HL-60 (cell line): Measurements from ENCODE around the gene HMSD.

Experiments used
- DNase-seq, 2 experiments: peaks; one replicate each; pipeline ENCODE4 v3.0.0-alpha.2; 2010 to 2020; ENCODE audit warnings: low read depth in 1 of 2, low spot score in 1 of 2
- H3K27ac ChIP-seq: fragments of 250-450 bp; sonication (Bioruptor Pico); replicated peaks from 2 replicates; pipeline ENCODE4 v1.5.1; 2020; ENCODE audit warnings: mild to moderate bottlenecking, moderate library complexity
- H3K27me3 ChIP-seq: fragments of 250-450 bp; sonication (Bioruptor Pico); 2 replicates; pipeline ENCODE4 v1.5.1; 2021; ENCODE audit warnings: mild to moderate bottlenecking, moderate library complexity; ENCODE audit not compliant: insufficient read depth, poor library complexity, severe bottlenecking
- H3K4me3 ChIP-seq: replicated peaks from 2 replicates; pipeline ENCODE4 v1.5.1; 2011; ENCODE audit warnings: mild to moderate bottlenecking, control low read depth, low read length; ENCODE audit not compliant: insufficient read depth
- GABPA ChIP-seq: IDR thresholded peaks from 2 replicates; pipeline ENCODE4 v1.6.1; 2012; ENCODE audit warnings: low read depth
- POLR2AphosphoS5 ChIP-seq: IDR thresholded peaks from 2 replicates; pipeline ENCODE4 v1.6.1; 2012; ENCODE audit warnings: low read depth
- SPI1 ChIP-seq: IDR thresholded peaks from 2 replicates; pipeline ENCODE4 v1.6.1; 2012; ENCODE audit warnings: low read depth, mild to moderate bottlenecking, borderline replicate concordance
- TF ChIP-seq, protein P1 (sequence below): IDR thresholded peaks from one replicate; pipeline ENCODE4 v1.5.1; 2011; ENCODE audit warnings: low read length, control low read depth, inconsistent platforms; ENCODE audit not compliant: insufficient read depth
- TF ChIP-seq, protein P2 (sequence below): IDR thresholded peaks from 2 replicates; pipeline ENCODE4 v1.6.1; 2012; ENCODE audit warnings: low read depth; ENCODE audit not compliant: insufficient replicate concordance

Gene HMSD

DNA sequence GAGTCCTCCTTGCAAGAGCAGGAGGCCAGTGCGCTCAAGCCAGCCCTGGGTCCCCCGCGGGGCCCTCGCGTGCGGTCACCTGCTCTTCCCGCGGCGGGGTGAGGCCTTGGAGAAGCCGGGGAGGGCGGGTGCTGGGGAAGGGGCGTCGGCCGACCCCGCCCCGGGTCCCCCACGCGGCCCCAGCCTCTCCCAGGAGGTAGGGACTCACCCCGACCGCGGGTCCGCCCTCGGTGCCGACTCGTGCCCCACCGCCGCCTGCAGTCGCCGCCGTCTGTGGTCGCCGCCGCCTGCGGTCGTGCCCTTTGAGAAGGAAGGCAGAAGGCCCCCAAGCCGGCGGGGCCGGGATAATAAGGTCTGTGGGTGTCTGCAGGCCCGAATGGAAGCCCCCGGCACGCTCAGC lies 53.5 kb downstream of the HMSD start:
- no peak overlapping the region for H3K27ac ChIP-seq
- H3K27me3 ChIP-seq = no peaks in the 10 kb centered on the region
- DNase-seq = no peak
- no peak overlapping the region for H3K4me3 ChIP-seq
- TF ChIP-seq, protein P1, sequence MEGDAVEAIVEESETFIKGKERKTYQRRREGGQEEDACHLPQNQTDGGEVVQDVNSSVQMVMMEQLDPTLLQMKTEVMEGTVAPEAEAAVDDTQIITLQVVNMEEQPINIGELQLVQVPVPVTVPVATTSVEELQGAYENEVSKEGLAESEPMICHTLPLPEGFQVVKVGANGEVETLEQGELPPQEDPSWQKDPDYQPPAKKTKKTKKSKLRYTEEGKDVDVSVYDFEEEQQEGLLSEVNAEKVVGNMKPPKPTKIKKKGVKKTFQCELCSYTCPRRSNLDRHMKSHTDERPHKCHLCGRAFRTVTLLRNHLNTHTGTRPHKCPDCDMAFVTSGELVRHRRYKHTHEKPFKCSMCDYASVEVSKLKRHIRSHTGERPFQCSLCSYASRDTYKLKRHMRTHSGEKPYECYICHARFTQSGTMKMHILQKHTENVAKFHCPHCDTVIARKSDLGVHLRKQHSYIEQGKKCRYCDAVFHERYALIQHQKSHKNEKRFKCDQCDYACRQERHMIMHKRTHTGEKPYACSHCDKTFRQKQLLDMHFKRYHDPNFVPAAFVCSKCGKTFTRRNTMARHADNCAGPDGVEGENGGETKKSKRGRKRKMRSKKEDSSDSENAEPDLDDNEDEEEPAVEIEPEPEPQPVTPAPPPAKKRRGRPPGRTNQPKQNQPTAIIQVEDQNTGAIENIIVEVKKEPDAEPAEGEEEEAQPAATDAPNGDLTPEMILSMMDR = no peak
- TF ChIP-seq GABPA = no peak
- no peak for TF ChIP-seq POLR2AphosphoS5
- TF ChIP-seq, protein P2, sequence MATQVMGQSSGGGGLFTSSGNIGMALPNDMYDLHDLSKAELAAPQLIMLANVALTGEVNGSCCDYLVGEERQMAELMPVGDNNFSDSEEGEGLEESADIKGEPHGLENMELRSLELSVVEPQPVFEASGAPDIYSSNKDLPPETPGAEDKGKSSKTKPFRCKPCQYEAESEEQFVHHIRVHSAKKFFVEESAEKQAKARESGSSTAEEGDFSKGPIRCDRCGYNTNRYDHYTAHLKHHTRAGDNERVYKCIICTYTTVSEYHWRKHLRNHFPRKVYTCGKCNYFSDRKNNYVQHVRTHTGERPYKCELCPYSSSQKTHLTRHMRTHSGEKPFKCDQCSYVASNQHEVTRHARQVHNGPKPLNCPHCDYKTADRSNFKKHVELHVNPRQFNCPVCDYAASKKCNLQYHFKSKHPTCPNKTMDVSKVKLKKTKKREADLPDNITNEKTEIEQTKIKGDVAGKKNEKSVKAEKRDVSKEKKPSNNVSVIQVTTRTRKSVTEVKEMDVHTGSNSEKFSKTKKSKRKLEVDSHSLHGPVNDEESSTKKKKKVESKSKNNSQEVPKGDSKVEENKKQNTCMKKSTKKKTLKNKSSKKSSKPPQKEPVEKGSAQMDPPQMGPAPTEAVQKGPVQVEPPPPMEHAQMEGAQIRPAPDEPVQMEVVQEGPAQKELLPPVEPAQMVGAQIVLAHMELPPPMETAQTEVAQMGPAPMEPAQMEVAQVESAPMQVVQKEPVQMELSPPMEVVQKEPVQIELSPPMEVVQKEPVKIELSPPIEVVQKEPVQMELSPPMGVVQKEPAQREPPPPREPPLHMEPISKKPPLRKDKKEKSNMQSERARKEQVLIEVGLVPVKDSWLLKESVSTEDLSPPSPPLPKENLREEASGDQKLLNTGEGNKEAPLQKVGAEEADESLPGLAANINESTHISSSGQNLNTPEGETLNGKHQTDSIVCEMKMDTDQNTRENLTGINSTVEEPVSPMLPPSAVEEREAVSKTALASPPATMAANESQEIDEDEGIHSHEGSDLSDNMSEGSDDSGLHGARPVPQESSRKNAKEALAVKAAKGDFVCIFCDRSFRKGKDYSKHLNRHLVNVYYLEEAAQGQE = no peak
- TF ChIP-seq SPI1 = no peak

DNA sequence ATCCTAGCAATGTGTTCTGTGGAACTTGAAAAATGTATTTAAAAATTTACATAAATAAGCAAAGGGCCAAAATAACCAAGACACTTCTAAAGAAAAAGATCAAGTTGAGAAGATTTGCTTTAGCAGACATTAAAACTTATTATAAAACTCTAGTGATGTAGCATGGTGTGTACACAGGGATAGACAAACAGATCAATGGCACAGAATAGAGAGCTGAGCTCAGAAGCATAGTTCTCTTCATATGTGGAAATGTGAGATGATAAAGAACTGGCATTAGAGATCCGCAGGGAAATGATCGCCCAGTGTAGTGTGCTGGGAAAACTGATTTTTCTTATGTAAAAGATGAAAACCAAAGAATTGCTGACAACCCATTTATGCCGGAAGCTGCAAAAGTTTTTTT lies 60.2 kb downstream of the HMSD start:
- H3K27ac ChIP-seq = no peak overlapping the region
- no peak overlapping the region for H3K4me3 ChIP-seq
- no peak for DNase-seq
- TF ChIP-seq SPI1 = no peak
- TF ChIP-seq GABPA = no peak
- TF ChIP-seq, protein P2 = no peak
- TF ChIP-seq POLR2AphosphoS5 = no peak
- TF ChIP-seq, protein P1 = no peak
- no peaks in the 10 kb centered on the region for H3K27me3 ChIP-seq
